ENCODE measurements around the gene LHX1. TPM values are rescaled to one million over a fixed set of nuclear protein-coding genes. Genes with fewer than 3 reads are reported as not detected.

Gene LHX1
- total RNA-seq, 2 donors from 2014 or later: not detected

- ATAC-seq (peak; percentile 48 to 67), DNase-seq (no peak)
- intact Hi-C loops (cut with DNase I): no loop called here
These were observed 10.8 kb downstream of the LHX1 start for GRCh38 chr17:36947922-36948716.

- intact Hi-C loops (cut with DNase I): no loop called here
- peak; percentile 100 for ATAC-seq
- peak; percentile 97 for DNase-seq
These were observed 11.6 kb downstream of the LHX1 start, which contains the start of gene AATF for GRCh38 chr17:36948717-36949460. Gene AATF (plus strand): TSS chr17:36948954. CDS start chr17:36949126, 172 bp downstream.

GRCh38 chr17:36949461-36949927 is 12.2 kb downstream of the LHX1 start:
- ATAC-seq: peak; percentile 27 to 57
- intact Hi-C loops (cut with DNase I): no loop called here
- no peak for DNase-seq

GRCh38 chr17:36950027-36950426 is 12.8 kb downstream of the LHX1 start:
- no peak for ATAC-seq
- intact Hi-C loops (cut with DNase I): no loop called here
- DNase-seq: no peak

- ATAC-seq: no peak
- DNase-seq: no peak
- intact Hi-C loops (cut with DNase I): no loop called here
These were observed 14.0 kb downstream of the LHX1 start for GRCh38 chr17:36951084-36951789.

GRCh38 chr17:36971508-36971907 is 34.2 kb downstream of the LHX1 start:
- ATAC-seq: no peak
- intact Hi-C loops (cut with DNase I): no loop called here
- no peak for DNase-seq

- no peak for DNase-seq
- ATAC-seq: no peak
- intact Hi-C loops (cut with DNase I): no loop called here
These were observed 35.0 kb downstream of the LHX1 start for GRCh38 chr17:36972186-36972700.

- intact Hi-C loops (cut with DNase I): no loop called here
- DNase-seq (no peak), ATAC-seq (no peak)
These were observed 35.6 kb downstream of the LHX1 start for GRCh38 chr17:36972905-36973304.

- DNase-seq (no peak), ATAC-seq (no peak)
- intact Hi-C loops (cut with DNase I): no loop called here
These were observed 38.7 kb downstream of the LHX1 start for GRCh38 chr17:36975922-36976515.

GRCh38 chr17:36977066-36977465 is 39.8 kb downstream of the LHX1 start:
- intact Hi-C loops (cut with DNase I): no loop called here
- DNase-seq: no peak
- ATAC-seq: no peak

GRCh38 chr17:36977568-36977967 is 40.3 kb downstream of the LHX1 start:
- intact Hi-C loops (cut with DNase I): no loop called here
- DNase-seq: no peak
- no peak for ATAC-seq

GRCh38 chr17:36978810-36979564 is 41.7 kb downstream of the LHX1 start:
- no peak for DNase-seq
- no peak for ATAC-seq
- intact Hi-C loops (cut with DNase I): no loop called here

- ATAC-seq: no peak
- intact Hi-C loops (cut with DNase I): no loop called here
- no peak for DNase-seq
These were observed 42.3 kb downstream of the LHX1 start for GRCh38 chr17:36979565-36979941.

GRCh38 chr17:36980280-36980761 is 43.0 kb downstream of the LHX1 start:
- intact Hi-C loops (cut with DNase I): no loop called here
- DNase-seq (no peak), ATAC-seq (no peak)

GRCh38 chr17:36983618-36984017 is 46.3 kb downstream of the LHX1 start:
- no peak for DNase-seq
- intact Hi-C loops (cut with DNase I): no loop called here
- ATAC-seq: no peak

- DNase-seq (no peak), ATAC-seq (no peak)
- intact Hi-C loops (cut with DNase I): no loop called here
These were observed 51.9 kb downstream of the LHX1 start for GRCh38 chr17:36989173-36989572.

GRCh38 chr17:36992701-36993100 is 55.4 kb downstream of the LHX1 start:
- ATAC-seq (no peak), DNase-seq (no peak)
- intact Hi-C loops (cut with DNase I): no loop called here

GRCh38 chr17:36993227-36993626 is 56.0 kb downstream of the LHX1 start:
- ATAC-seq (no peak), DNase-seq (no peak)
- intact Hi-C loops (cut with DNase I): no loop called here
